GM23338 (cell line): ENCODE data around the gene RYR2. TPM values are rescaled to one million over a fixed set of nuclear protein-coding genes. Genes with fewer than 3 reads are reported as not detected.

ENCODE experiments used
- ATAC-seq: fragments of 200-7000 bp; cut with Tn5 transposase; 3 replicates; pipeline ENCODE4 v1.9.1; 2020
- DNase-seq: peaks from one replicate; pipeline ENCODE4 v3.0.0-alpha.2; 2015; ENCODE audit warnings: low spot score
- H2AFZ ChIP-seq: fragments of 200-600 bp; sonication (generic); 2 replicates; pipeline ENCODE4 v1.8.0; 2016; ENCODE audit warnings: antibody characterized with exemption, mild to moderate bottlenecking, moderate library complexity
- H3F3A ChIP-seq: fragments of 200-600 bp; sonication (generic); replicated peaks from 2 replicates; pipeline ENCODE4 v1.8.0; 2017; ENCODE audit warnings: antibody characterized with exemption, mixed run types, low read depth
- H3K27ac ChIP-seq: fragments of 200-600 bp; sonication (generic); 2 replicates; pipeline ENCODE4 v1.6.1; 2016; ENCODE audit warnings: low read depth
- H3K27me3 ChIP-seq: fragments of 200-600 bp; sonication (generic); 2 replicates; pipeline ENCODE4 v1.8.0; 2016; ENCODE audit warnings: mild to moderate bottlenecking, mixed run types, moderate library complexity; ENCODE audit not compliant: insufficient read depth
- H3K36me3 ChIP-seq: fragments of 200-600 bp; sonication (generic); 2 replicates; pipeline ENCODE4 v1.8.0; 2016; ENCODE audit warnings: mild to moderate bottlenecking; ENCODE audit not compliant: insufficient read depth
- H3K4me1 ChIP-seq: fragments of 200-600 bp; sonication (generic); 2 replicates; pipeline ENCODE4 v1.8.0; 2016; ENCODE audit warnings: mild to moderate bottlenecking, moderate library complexity; ENCODE audit not compliant: insufficient read depth
- H3K4me2 ChIP-seq: fragments of 200-600 bp; sonication (generic); 2 replicates; pipeline ENCODE4 v1.7.1; 2017; ENCODE audit warnings: mixed run types
- H3K4me3 ChIP-seq: fragments of 200-600 bp; sonication (generic); 2 replicates; pipeline ENCODE4 v1.6.1; 2016; ENCODE audit warnings: mixed run types
- H3K79me2 ChIP-seq: fragments of 200-600 bp; sonication (generic); replicated peaks from 2 replicates; pipeline ENCODE4 v1.8.0; 2017; ENCODE audit warnings: mild to moderate bottlenecking; ENCODE audit not compliant: insufficient read depth
- H3K9me2 ChIP-seq: fragments of 200-600 bp; sonication (generic); 2 replicates; pipeline ENCODE4 v1.8.0; 2017; ENCODE audit not compliant: insufficient read depth
- H4K20me1 ChIP-seq: fragments of 200-600 bp; sonication (generic); replicated peaks from 2 replicates; pipeline ENCODE4 v1.8.0; 2017; ENCODE audit warnings: mild to moderate bottlenecking; ENCODE audit not compliant: insufficient read depth
- H3K27ac Mint-ChIP-seq: 2 replicates; pipeline ENCODE4 v1.8.0; 2020; ENCODE audit warnings: inconsistent platforms, mild to moderate bottlenecking, moderate library complexity, mixed read lengths
- H3K27me3 Mint-ChIP-seq: 3 replicates; pipeline ENCODE4 v1.8.0; 2022; ENCODE audit warnings: low read depth, mild to moderate bottlenecking, moderate library complexity, mixed read lengths, inconsistent platforms; ENCODE audit not compliant: insufficient read depth, poor library complexity
- H3K36me3 Mint-ChIP-seq: 3 replicates; pipeline ENCODE4 v1.8.0; 2021; ENCODE audit warnings: low read depth, mild to moderate bottlenecking, inconsistent platforms, moderate library complexity, mixed read lengths
- H3K4me1 Mint-ChIP-seq: 3 replicates; pipeline ENCODE4 v1.8.0; 2020; ENCODE audit warnings: mild to moderate bottlenecking, inconsistent platforms, mixed read lengths
- H3K4me3 Mint-ChIP-seq: 3 replicates; pipeline ENCODE4 v1.8.0; 2021; ENCODE audit warnings: moderate library complexity, mild to moderate bottlenecking, inconsistent platforms, mixed read lengths
- H3K9me3 Mint-ChIP-seq: 3 replicates; pipeline ENCODE4 v1.8.0; 2020; ENCODE audit warnings: moderate library complexity, mild to moderate bottlenecking, inconsistent platforms, mixed read lengths
- CREB1 ChIP-seq: fragments of 250-450 bp; sonication (Bioruptor Pico); IDR thresholded peaks from 2 replicates; pipeline ENCODE4 v1.5.0; 2020; ENCODE audit warnings: low read depth, mild to moderate bottlenecking, moderate library complexity
- CTCF ChIP-seq, 2 experiments: fragments of 200-600 bp in 1 of 2; sonication (generic) in 1 of 2; conservative IDR thresholded peaks; 2 replicates each; pipeline versions ENCODE4 v1.5.1 to v1.6.1; 2016 to 2017; ENCODE audit warnings: antibody characterized with exemption in 2 of 2, low read depth in 2 of 2, mild to moderate bottlenecking in 2 of 2, moderate library complexity in 1 of 2
- ETS1 ChIP-seq: IDR thresholded peaks from 2 replicates; pipeline ENCODE4 v1.6.1; 2016; ENCODE audit warnings: antibody characterized with exemption
- EZH2 ChIP-seq: fragments of 200-600 bp; sonication (generic); IDR thresholded peaks from one replicate; pipeline ENCODE4 v1.8.0; 2017; ENCODE audit warnings: antibody characterized with exemption, mild to moderate bottlenecking, low read depth; ENCODE audit not compliant: unreplicated experiment
- EZH2phosphoT487 ChIP-seq: fragments of 200-600 bp; sonication (generic); IDR thresholded peaks from one replicate; pipeline ENCODE4 v1.8.1; 2018; ENCODE audit warnings: antibody characterized with exemption; ENCODE audit not compliant: unreplicated experiment
- JUNB ChIP-seq: IDR thresholded peaks from one replicate; pipeline ENCODE4 v1.6.1; 2016; ENCODE audit warnings: antibody characterized with exemption; ENCODE audit not compliant: unreplicated experiment
- NANOG ChIP-seq: IDR thresholded peaks from 2 replicates; pipeline ENCODE4 v1.6.1; 2016; ENCODE audit warnings: antibody characterized with exemption, borderline replicate concordance
- POLR2AphosphoS5 ChIP-seq: IDR thresholded peaks from 2 replicates; pipeline ENCODE4 v1.6.1; 2016; ENCODE audit warnings: antibody characterized with exemption, low read depth
- REST ChIP-seq: IDR thresholded peaks from one replicate; pipeline ENCODE4 v1.6.1; 2018; ENCODE audit warnings: antibody characterized with exemption; ENCODE audit not compliant: unreplicated experiment
- STAT1 ChIP-seq: IDR thresholded peaks from one replicate; pipeline ENCODE4 v1.6.1; 2016; ENCODE audit warnings: antibody characterized with exemption; ENCODE audit not compliant: unreplicated experiment
- ZNF114 ChIP-seq: fragments of 250-450 bp; sonication (Bioruptor Pico); IDR thresholded peaks from 2 replicates; pipeline ENCODE4 v1.5.0; 2020; ENCODE audit warnings: mild to moderate bottlenecking, moderate library complexity
- ZNF331 ChIP-seq: fragments of 250-450 bp; sonication (Bioruptor Pico); IDR thresholded peaks from 2 replicates; pipeline ENCODE4 v1.5.0; 2020; ENCODE audit warnings: low read depth, mild to moderate bottlenecking, moderate library complexity
- ZNF462 ChIP-seq: fragments of 250-450 bp; sonication (Bioruptor Pico); IDR thresholded peaks from 2 replicates; pipeline ENCODE4 v1.5.0; 2020; ENCODE audit warnings: mild to moderate bottlenecking, moderate library complexity
- polyA plus RNA-seq: library from polyadenylated mRNA; unstranded; fragments of >200 nt; fragmentation: Nextera tagmentation; extraction: Ambion mirVana; gene quantifications from 2 replicates; pipeline ENCODE4 v1.2.1, GENCODE V29; 2016
- total RNA-seq: library from RNA; depleted of rRNA; stranded (reverse); fragments of >200 nt; shearing (Covaris generic); gene quantifications from 2 replicates; pipeline ENCODE4 v1.2.3, GENCODE V29; 2014

RYR2 gene
- total and polyA plus RNA-seq, 2 experiments from 2014 or later, result 8.9 to 10.0 TPM

- ATAC-seq, result no peak
Observed at GRCh38 chr1:237650809-237651208, 608.8 kb downstream of the RYR2 start.

More at GRCh38 chr1:237650809-237651208, 608.8 kb downstream of the RYR2 start:
- H3K4me3 Mint-ChIP-seq, result no peak overlapping the region
- H3K36me3 Mint-ChIP-seq, result no peaks in the 10 kb centered on the region
- no peaks in the 10 kb centered on the region for H3K9me3 Mint-ChIP-seq
- H3K4me1 ChIP-seq, result no peaks in the 10 kb centered on the region
- no peak overlapping the region for H3K4me2 ChIP-seq
- H3K4me1 Mint-ChIP-seq, result no peaks in the 10 kb centered on the region
- no peaks in the 10 kb centered on the region for H3K27me3 ChIP-seq
- H4K20me1 ChIP-seq, result no peaks in the 10 kb centered on the region
- no peaks in the 10 kb centered on the region for H3K79me2 ChIP-seq
- H3K27ac ChIP-seq, result no peak overlapping the region
- no peaks in the 10 kb centered on the region for H3K27me3 Mint-ChIP-seq
- no peak for DNase-seq
- no peak overlapping the region for H3K27ac Mint-ChIP-seq
- no peaks in the 10 kb centered on the region for H3K36me3 ChIP-seq
- H3K4me3 ChIP-seq, result no peak overlapping the region
- H2AFZ ChIP-seq, result no peak overlapping the region
- no peaks in the 10 kb centered on the region; the same call in 1 of the 2 replicates for H3K9me2 ChIP-seq
- H3F3A ChIP-seq, result no peaks in the 10 kb centered on the region
- TF ChIP-seq ZNF462, result no peak
- no peak for TF ChIP-seq REST
- TF ChIP-seq NANOG, result no peak
- TF ChIP-seq EZH2, result no peak
- no peak for TF ChIP-seq ETS1
- TF ChIP-seq CREB1 (CRISPR knock-in tag), result no peak
- TF ChIP-seq CTCF (conservative IDR thresholded peaks at IDR 0.05; ENCODE audit: low read depth in 2 of 2), result no peak
- no peak for TF ChIP-seq POLR2AphosphoS5
- no peak for TF ChIP-seq EZH2phosphoT487
- TF ChIP-seq ZNF331, result no peak
- no peak for TF ChIP-seq ZNF114 (CRISPR knock-in tag)
- no peak for TF ChIP-seq STAT1
- no peak for TF ChIP-seq JUNB
